ENCODE data around the gene TCEA3.

TCEA3 gene

DNA sequence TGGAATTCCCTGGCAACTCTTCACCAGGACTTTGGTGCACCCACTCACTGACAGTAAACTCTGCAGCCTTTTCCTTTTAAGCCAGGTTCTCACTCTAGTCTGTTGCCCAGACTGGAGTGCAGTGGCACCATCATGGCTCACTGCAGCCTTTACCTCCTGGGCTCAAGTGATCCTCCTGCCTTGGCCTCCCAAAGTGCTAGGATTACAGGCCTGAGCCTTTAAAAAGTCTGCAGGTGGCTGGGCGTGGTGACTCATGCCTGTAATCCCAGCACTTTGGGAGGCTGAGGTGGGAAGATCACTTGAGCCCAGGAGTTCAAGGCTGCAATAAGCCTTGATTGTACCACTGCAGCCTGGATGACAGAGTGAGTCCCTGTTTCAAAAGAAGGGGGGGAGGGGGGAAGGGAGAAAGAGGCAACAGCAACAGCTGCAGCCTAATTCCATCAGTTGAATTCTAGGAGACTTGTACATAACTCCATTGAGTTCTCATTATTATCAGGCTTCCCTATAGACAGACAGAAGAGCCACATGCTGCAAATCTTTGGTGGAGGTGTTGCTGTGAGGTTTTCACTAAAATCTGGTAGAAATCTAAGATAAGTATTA is 72.4 kb downstream of the TCEA3 start:
- Histone ChIP-seq H3K4me1 (ENCODE audit: insufficient read depth, poor library complexity, severe bottlenecking) (no peaks in the 10 kb centered on the region), H3K36me3 (ENCODE audit: low read depth) (no peaks in the 10 kb centered on the region), H3K27me3 (ENCODE audit: insufficient read depth, poor library complexity, severe bottlenecking) (no peaks in the 10 kb centered on the region), H3K27ac (ENCODE audit: poor library complexity, severe bottlenecking) (no peak overlapping the region), H3K9me3 (ENCODE audit: severe bottlenecking) (no peaks in the 10 kb centered on the region), H3K4me3 (ENCODE audit: severe bottlenecking) (no peak overlapping the region)
- ATAC-seq (ENCODE audit: low read depth) (no peak), DNase-seq (ENCODE audit: low spot score) (no peak)
- TF ChIP-seq, protein P1, sequence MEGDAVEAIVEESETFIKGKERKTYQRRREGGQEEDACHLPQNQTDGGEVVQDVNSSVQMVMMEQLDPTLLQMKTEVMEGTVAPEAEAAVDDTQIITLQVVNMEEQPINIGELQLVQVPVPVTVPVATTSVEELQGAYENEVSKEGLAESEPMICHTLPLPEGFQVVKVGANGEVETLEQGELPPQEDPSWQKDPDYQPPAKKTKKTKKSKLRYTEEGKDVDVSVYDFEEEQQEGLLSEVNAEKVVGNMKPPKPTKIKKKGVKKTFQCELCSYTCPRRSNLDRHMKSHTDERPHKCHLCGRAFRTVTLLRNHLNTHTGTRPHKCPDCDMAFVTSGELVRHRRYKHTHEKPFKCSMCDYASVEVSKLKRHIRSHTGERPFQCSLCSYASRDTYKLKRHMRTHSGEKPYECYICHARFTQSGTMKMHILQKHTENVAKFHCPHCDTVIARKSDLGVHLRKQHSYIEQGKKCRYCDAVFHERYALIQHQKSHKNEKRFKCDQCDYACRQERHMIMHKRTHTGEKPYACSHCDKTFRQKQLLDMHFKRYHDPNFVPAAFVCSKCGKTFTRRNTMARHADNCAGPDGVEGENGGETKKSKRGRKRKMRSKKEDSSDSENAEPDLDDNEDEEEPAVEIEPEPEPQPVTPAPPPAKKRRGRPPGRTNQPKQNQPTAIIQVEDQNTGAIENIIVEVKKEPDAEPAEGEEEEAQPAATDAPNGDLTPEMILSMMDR (IDR thresholded peaks at IDR 0.05; ENCODE audit: poor library complexity, severe bottlenecking): no peak

DNA sequence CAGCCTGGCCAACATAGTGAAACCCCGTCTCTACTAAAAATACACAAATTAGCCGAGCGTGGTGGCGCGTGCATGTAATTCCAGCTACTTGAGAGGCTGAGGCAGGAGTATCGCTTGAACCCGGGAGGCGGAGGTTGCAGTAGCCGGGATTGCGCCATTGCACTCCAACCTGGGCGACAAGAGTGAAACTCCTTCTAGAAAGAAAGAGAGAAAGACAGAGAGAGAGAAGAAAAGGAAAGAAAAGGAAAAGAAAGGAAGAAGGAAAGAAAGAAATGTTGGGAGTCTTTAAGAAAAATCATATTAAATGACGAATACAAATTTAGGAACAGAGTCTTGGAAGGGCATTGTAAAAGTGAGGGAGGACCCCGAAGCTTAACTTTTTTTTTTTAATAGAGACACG is 78.6 kb downstream of the TCEA3 start:
- TF ChIP-seq, protein P1 (IDR thresholded peaks at IDR 0.05; ENCODE audit: poor library complexity, severe bottlenecking): no peak
- Histone ChIP-seq H3K9me3 (ENCODE audit: severe bottlenecking) (no peaks in the 10 kb centered on the region), H3K27ac (ENCODE audit: poor library complexity, severe bottlenecking) (no peak overlapping the region), H3K4me1 (ENCODE audit: insufficient read depth, poor library complexity, severe bottlenecking) (peaks cover 7% of the 10 kb centered on the region), H3K27me3 (ENCODE audit: insufficient read depth, poor library complexity, severe bottlenecking) (no peaks in the 10 kb centered on the region), H3K4me3 (ENCODE audit: severe bottlenecking) (no peak overlapping the region), H3K36me3 (ENCODE audit: low read depth) (peaks cover 19% of the 10 kb centered on the region)
- DNase-seq (ENCODE audit: low spot score) (no peak), ATAC-seq (ENCODE audit: low read depth) (no peak)

DNA sequence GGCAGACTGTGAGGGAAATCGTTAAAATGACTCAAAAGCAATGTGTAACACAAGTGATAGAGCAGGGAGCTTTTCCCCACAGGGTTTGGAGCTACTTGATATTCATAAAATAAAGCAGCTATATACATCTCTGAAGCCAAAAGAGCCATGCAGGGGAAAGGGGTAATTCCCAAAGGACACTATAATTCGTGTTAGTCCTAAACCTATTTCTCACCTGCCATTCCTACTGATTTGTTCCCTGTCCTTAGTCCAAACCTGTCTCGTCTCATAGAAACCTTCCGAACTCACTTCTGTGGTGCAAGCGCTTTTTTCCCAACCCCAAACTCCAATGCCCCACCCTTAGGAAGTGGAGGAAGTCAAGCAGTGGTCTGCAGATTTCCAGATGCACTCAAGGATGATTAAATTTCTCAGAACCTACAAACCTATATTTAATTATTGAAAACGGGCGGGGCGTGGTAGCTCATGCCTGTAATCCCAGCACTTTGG is 79.5 kb downstream of the TCEA3 start:
- peaks cover 28% of the 10 kb centered on the region for H3K36me3 ChIP-seq (ENCODE audit: low read depth)
- ATAC-seq (ENCODE audit: low read depth) (no peak), DNase-seq (ENCODE audit: low spot score) (no peak)
- H3K27me3 ChIP-seq (ENCODE audit: insufficient read depth, poor library complexity, severe bottlenecking): no peaks in the 10 kb centered on the region
- peaks cover 16% of the 10 kb centered on the region for H3K4me1 ChIP-seq (ENCODE audit: insufficient read depth, poor library complexity, severe bottlenecking)
- peak overlapping the region; percentile 95 for H3K27ac ChIP-seq (ENCODE audit: poor library complexity, severe bottlenecking)
- no peaks in the 10 kb centered on the region for H3K9me3 ChIP-seq (ENCODE audit: severe bottlenecking)
- TF ChIP-seq, protein P1 (IDR thresholded peaks at IDR 0.05; ENCODE audit: poor library complexity, severe bottlenecking): no peak
- peak overlapping the region; percentile 79 for H3K4me3 ChIP-seq (ENCODE audit: severe bottlenecking)

DNA sequence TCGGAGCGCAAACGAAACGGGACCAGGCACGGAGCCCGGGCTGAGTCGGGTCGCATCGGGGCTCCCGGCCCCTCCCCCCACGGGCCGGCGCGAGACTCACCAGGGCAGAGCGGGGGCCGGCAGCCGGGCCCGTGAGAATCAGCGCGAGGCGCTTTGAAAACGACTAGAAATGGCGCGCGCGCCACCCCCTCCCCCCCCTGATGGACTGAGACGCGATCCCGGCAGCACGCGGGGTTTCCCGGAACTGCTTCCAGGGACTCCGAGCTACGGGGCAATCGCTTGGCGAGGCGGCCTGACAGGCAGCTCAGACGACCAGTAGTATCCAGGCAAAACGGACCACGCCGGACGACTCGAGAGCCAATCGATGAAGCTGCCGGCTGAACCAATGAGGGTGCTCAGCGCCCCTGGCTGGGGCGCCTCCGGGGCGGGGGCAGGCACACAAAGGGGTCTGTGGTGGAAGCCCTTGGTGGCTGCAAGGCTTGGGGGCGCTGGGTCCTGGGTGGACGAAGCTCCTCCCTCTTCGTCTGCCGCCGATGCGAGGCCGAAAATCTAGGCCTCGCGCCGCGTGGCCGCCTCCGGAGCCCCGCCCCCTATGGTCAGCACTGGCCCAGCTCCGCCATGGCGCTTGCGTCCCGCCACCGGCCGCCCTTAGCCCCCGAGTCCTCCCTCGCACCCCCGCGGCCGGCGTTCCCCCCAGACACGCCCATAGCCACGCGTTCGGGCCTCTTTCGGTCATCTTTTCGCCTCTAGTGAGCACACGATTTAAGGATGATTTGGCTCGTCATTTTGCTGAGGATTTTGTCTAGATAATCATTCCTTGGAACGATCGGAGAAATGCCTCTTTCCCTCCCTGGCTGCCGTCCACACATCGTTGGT is 80.2 kb downstream of the TCEA3 start, which contains the start of gene HNRNPR:
TSS of gene HNRNPR (minus strand) at position 174 of the 876 bp plus-strand sequence. CDS start 3,276 bp downstream, outside the sequence.
- H3K27ac ChIP-seq (ENCODE audit: poor library complexity, severe bottlenecking): peak within 1 kb of the TSS; percentile 95
- DNase-seq (ENCODE audit: low spot score) (peak; percentile 100), ATAC-seq (ENCODE audit: low read depth) (peak; percentile 96)
- H3K4me1 ChIP-seq (ENCODE audit: insufficient read depth, poor library complexity, severe bottlenecking): peaks cover 19% of the 10 kb centered on the region
- no peaks in the 10 kb centered on the region for H3K9me3 ChIP-seq (ENCODE audit: severe bottlenecking)
- peaks cover 32% of the 10 kb centered on the region for H3K36me3 ChIP-seq (ENCODE audit: low read depth)
- H3K4me3 ChIP-seq (ENCODE audit: severe bottlenecking): peak within 1 kb of the TSS; percentile 79
- TF ChIP-seq, protein P1 (IDR thresholded peaks at IDR 0.05; ENCODE audit: poor library complexity, severe bottlenecking): no peak
- H3K27me3 ChIP-seq (ENCODE audit: insufficient read depth, poor library complexity, severe bottlenecking): no peaks in the 10 kb centered on the region

Data from RWPE2 (cell line).